GM12892 (cell line): ENCODE results near the gene SPAAR.

Source experiments
- POLR2A ChIP-seq: IDR thresholded peaks from 2 replicates; pipeline ENCODE4 v1.6.1; 2011; ENCODE audit warnings: low read depth, low read length, control low read depth
- POLR2AphosphoS5 ChIP-seq: IDR thresholded peaks from 2 replicates; pipeline ENCODE4 v1.6.1; 2011; ENCODE audit warnings: low read depth, low read length, control low read depth
- TAF1 ChIP-seq: IDR thresholded peaks from 2 replicates; pipeline ENCODE4 v1.6.1; 2011; ENCODE audit warnings: low read depth, mild to moderate bottlenecking, control low read depth, low read length, borderline replicate concordance

DNA sequence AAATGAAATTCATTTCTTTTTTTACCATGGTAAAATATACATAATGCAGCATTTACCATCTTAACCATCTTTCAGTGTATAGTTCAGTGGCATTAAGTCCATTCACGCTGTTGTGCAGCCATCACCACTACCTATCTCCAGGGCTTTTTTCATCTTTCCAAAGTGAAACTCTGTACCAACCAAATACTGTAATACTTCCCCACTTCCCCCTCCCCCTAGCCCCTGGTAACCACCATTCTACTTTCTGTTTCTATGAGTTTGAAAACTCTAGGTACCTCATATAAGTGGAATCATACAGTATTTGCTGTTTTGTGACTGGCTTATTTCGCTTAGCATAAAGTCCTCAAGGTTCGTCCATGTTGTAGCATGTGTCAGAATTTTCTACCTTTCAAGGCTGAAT is 23.4 kb downstream of the SPAAR start:
- TF ChIP-seq TAF1 (no peak), POLR2AphosphoS5 (no peak), POLR2A (no peak)
